ENCODE measurements around the gene CNOT4.

CNOT4 gene

GRCh38 chr7:135392701-135393100 lies 117.2 kb downstream of the CNOT4 start:
- no peak for ATAC-seq (ENCODE audit: insufficient read depth, low read depth)

GRCh38 chr7:135391514-135391913 lies 118.4 kb downstream of the CNOT4 start:
- no peak for DNase-seq
- Histone ChIP-seq H3K4me2 (ENCODE audit: insufficient read depth, low read length) (no peak overlapping the region), H3K27ac (ENCODE audit: low read length) (no peak overlapping the region), H3K36me3 (ENCODE audit: insufficient read depth, low read length) (peaks cover 30% of the 10 kb centered on the region), H3K4me3 (ENCODE audit: low read depth in 1 of 2, low read length in 2 of 2) (no peak overlapping the region), H3K9me3 (ENCODE audit: insufficient read depth, low read length, severe bottlenecking) (no peaks in the 10 kb centered on the region), H4K20me1 (ENCODE audit: insufficient read depth, low read length) (no peaks in the 10 kb centered on the region), H3K4me1 (ENCODE audit: insufficient read depth, low read length) (no peaks in the 10 kb centered on the region), H3K27me3 (ENCODE audit: insufficient read depth, low read length, poor library complexity) (no peaks in the 10 kb centered on the region), H3K9ac (ENCODE audit: low read depth, low read length) (no peak overlapping the region), H2AFZ (ENCODE audit: low read depth, low read length) (no peak overlapping the region), H3K79me2 (ENCODE audit: insufficient read depth, low read length) (no peaks in the 10 kb centered on the region)
- ATAC-seq (ENCODE audit: insufficient read depth, low read depth), result no peak
- TF ChIP-seq EZH2 (IDR thresholded peaks at IDR 0.05; ENCODE audit: borderline replicate concordance, low read depth, low read length, severe bottlenecking), result no peak
- TF ChIP-seq CTCF (IDR thresholded peaks at IDR 0.05; ENCODE audit: borderline replicate concordance, extremely low read depth, low read length, poor library complexity, severe bottlenecking), result no peak

More at GRCh38 chr7:135392701-135393100, 117.2 kb downstream of the CNOT4 start:
- Histone ChIP-seq H2AFZ (ENCODE audit: low read depth, low read length) (no peak overlapping the region), H4K20me1 (ENCODE audit: insufficient read depth, low read length) (no peaks in the 10 kb centered on the region), H3K4me1 (ENCODE audit: insufficient read depth, low read length) (no peaks in the 10 kb centered on the region), H3K27me3 (ENCODE audit: insufficient read depth, low read length, poor library complexity) (no peaks in the 10 kb centered on the region), H3K79me2 (ENCODE audit: insufficient read depth, low read length) (no peaks in the 10 kb centered on the region), H3K4me3 (ENCODE audit: low read depth in 1 of 2, low read length in 2 of 2) (no peak overlapping the region), H3K27ac (ENCODE audit: low read length) (no peak overlapping the region), H3K9me3 (ENCODE audit: insufficient read depth, low read length, severe bottlenecking) (no peaks in the 10 kb centered on the region), H3K4me2 (ENCODE audit: insufficient read depth, low read length) (no peak overlapping the region), H3K9ac (ENCODE audit: low read depth, low read length) (no peak overlapping the region), H3K36me3 (ENCODE audit: insufficient read depth, low read length) (peaks cover 26% of the 10 kb centered on the region)
- TF ChIP-seq EZH2 (IDR thresholded peaks at IDR 0.05; ENCODE audit: borderline replicate concordance, low read depth, low read length, severe bottlenecking) (no peak), CTCF (IDR thresholded peaks at IDR 0.05; ENCODE audit: borderline replicate concordance, extremely low read depth, low read length, poor library complexity, severe bottlenecking) (no peak)
- DNase-seq, result no peak

GRCh38 chr7:135390829-135391228 lies 119.1 kb downstream of the CNOT4 start:
- H4K20me1 ChIP-seq (ENCODE audit: insufficient read depth, low read length), result no peaks in the 10 kb centered on the region
- H3K4me3 ChIP-seq (ENCODE audit: low read depth in 1 of 2, low read length in 2 of 2), result no peak overlapping the region
- peaks cover 30% of the 10 kb centered on the region for H3K36me3 ChIP-seq (ENCODE audit: insufficient read depth, low read length)
- no peak overlapping the region for H3K27ac ChIP-seq (ENCODE audit: low read length)
- DNase-seq (no peak), ATAC-seq (ENCODE audit: insufficient read depth, low read depth) (no peak)
- H3K79me2 ChIP-seq (ENCODE audit: insufficient read depth, low read length), result no peaks in the 10 kb centered on the region
- H3K4me1 ChIP-seq (ENCODE audit: insufficient read depth, low read length), result no peaks in the 10 kb centered on the region
- TF ChIP-seq EZH2 (IDR thresholded peaks at IDR 0.05; ENCODE audit: borderline replicate concordance, low read depth, low read length, severe bottlenecking) (no peak), CTCF (IDR thresholded peaks at IDR 0.05; ENCODE audit: borderline replicate concordance, extremely low read depth, low read length, poor library complexity, severe bottlenecking) (no peak)
- H3K9me3 ChIP-seq (ENCODE audit: insufficient read depth, low read length, severe bottlenecking), result no peaks in the 10 kb centered on the region
- H3K9ac ChIP-seq (ENCODE audit: low read depth, low read length), result no peak overlapping the region
- H2AFZ ChIP-seq (ENCODE audit: low read depth, low read length), result no peak overlapping the region
- H3K27me3 ChIP-seq (ENCODE audit: insufficient read depth, low read length, poor library complexity), result no peaks in the 10 kb centered on the region
- no peak overlapping the region for H3K4me2 ChIP-seq (ENCODE audit: insufficient read depth, low read length)

- no peak for ATAC-seq (ENCODE audit: insufficient read depth, low read depth)
- Histone ChIP-seq H3K9me3 (ENCODE audit: insufficient read depth, low read length, severe bottlenecking) (no peaks in the 10 kb centered on the region), H3K9ac (ENCODE audit: low read depth, low read length) (no peak overlapping the region), H3K4me2 (ENCODE audit: insufficient read depth, low read length) (no peak overlapping the region), H3K4me1 (ENCODE audit: insufficient read depth, low read length) (no peaks in the 10 kb centered on the region), H3K79me2 (ENCODE audit: insufficient read depth, low read length) (no peaks in the 10 kb centered on the region), H3K27ac (ENCODE audit: low read length) (no peak overlapping the region), H3K36me3 (ENCODE audit: insufficient read depth, low read length) (peaks cover 22% of the 10 kb centered on the region), H3K27me3 (ENCODE audit: insufficient read depth, low read length, poor library complexity) (no peaks in the 10 kb centered on the region), H3K4me3 (ENCODE audit: low read depth in 1 of 2, low read length in 2 of 2) (no peak overlapping the region), H2AFZ (ENCODE audit: low read depth, low read length) (no peak overlapping the region), H4K20me1 (ENCODE audit: insufficient read depth, low read length) (no peaks in the 10 kb centered on the region)
- DNase-seq, result no peak
- TF ChIP-seq CTCF (IDR thresholded peaks at IDR 0.05; ENCODE audit: borderline replicate concordance, extremely low read depth, low read length, poor library complexity, severe bottlenecking) (no peak), EZH2 (IDR thresholded peaks at IDR 0.05; ENCODE audit: borderline replicate concordance, low read depth, low read length, severe bottlenecking) (no peak)
These were observed 119.9 kb downstream of the CNOT4 start for GRCh38 chr7:135389971-135390370.

All from DND-41 (cell line).